WTC11 (cell line): ENCODE data around the gene BORCS8.

Source experiments
- CREB1 ChIP-seq: sonication (generic); formaldehyde crosslinking; IDR thresholded peaks from 2 replicates; pipeline ENCODE4 v1.8.0; 2023; ENCODE audit warnings: mild to moderate bottlenecking, missing genetic modification reagents
- CTCF ChIP-seq: fragments of 200-600 bp; IDR thresholded peaks from 2 replicates; pipeline ENCODE4 v1.8.0; 2022; ENCODE audit warnings: antibody characterized with exemption
- E2F1 ChIP-seq: sonication (generic); formaldehyde crosslinking; IDR thresholded peaks from 2 replicates; pipeline ENCODE4 v1.8.0; 2022; ENCODE audit warnings: mild to moderate bottlenecking, missing genetic modification reagents
- FOXJ3 ChIP-seq: sonication (generic); formaldehyde crosslinking; IDR thresholded peaks from 2 replicates; pipeline ENCODE4 v1.9.0; 2021; ENCODE audit warnings: missing genetic modification reagents, mild to moderate bottlenecking, borderline replicate concordance
- IRF1 ChIP-seq: sonication (generic); formaldehyde crosslinking; IDR thresholded peaks from 2 replicates; pipeline ENCODE4 v1.8.0; 2023; ENCODE audit warnings: missing genetic modification reagents
- NR2C2 ChIP-seq: sonication (generic); formaldehyde crosslinking; IDR thresholded peaks from 2 replicates; pipeline ENCODE4 v1.8.0; 2022; ENCODE audit warnings: mild to moderate bottlenecking, missing genetic modification reagents
- SMAD3 ChIP-seq: sonication (generic); formaldehyde crosslinking; IDR thresholded peaks from 2 replicates; pipeline ENCODE4 v1.8.0; 2022; ENCODE audit warnings: missing genetic modification reagents, mild to moderate bottlenecking, borderline replicate concordance
- ZSCAN18 ChIP-seq: fragments of 250-450 bp; sonication (Bioruptor Pico); IDR thresholded peaks from 2 replicates; pipeline ENCODE4 v2.1.2; 2022; ENCODE audit warnings: mild to moderate bottlenecking, moderate library complexity

DNA sequence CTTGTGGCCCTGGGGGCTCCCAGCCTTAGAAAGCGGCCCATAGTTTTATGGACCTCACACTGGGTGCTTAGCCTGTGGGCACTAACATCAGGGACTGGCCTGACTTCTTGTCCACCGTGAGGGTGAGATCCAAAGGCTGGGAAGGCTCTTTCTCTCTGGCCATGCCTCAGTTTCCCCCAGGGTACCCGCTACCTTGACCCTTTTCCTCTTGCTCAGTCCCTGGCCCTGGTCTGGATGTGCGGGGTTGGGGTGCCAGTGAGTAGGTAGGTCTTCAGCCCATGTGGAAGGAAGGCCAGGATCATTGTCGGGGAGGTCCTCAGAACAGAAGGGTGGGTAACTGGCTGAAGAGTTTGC is 52.1 kb downstream of the BORCS8 start:
- TF ChIP-seq CREB1 (no peak), E2F1 (no peak), CTCF (no peak), SMAD3 (CRISPR knock-in tag) (no peak), ZSCAN18 (no peak), FOXJ3 (CRISPR knock-in tag) (no peak), NR2C2 (no peak), IRF1 (CRISPR knock-in tag) (no peak)
